KOPT-K1 (cell line): ENCODE data around the gene PGS1.

ENCODE experiments used
- H3K27ac ChIP-seq: fragments of 200-600 bp; sonication (generic); 2 replicates; pipeline ENCODE4 v1.5.1; 2016; ENCODE audit warnings: antibody characterized with exemption, mild to moderate bottlenecking, low read depth, low read length; ENCODE audit not compliant: poor library complexity, severe bottlenecking
- H3K36me3 ChIP-seq: fragments of 200-600 bp; sonication (generic); 2 replicates; pipeline ENCODE4 v1.5.1; 2017; ENCODE audit warnings: antibody characterized with exemption, mild to moderate bottlenecking, low read length, moderate library complexity; ENCODE audit not compliant: insufficient read depth
- H3K9me3 ChIP-seq: fragments of 200-600 bp; sonication (generic); 2 replicates; pipeline ENCODE4 v1.5.1; 2017; ENCODE audit warnings: antibody characterized with exemption, low read length, mild to moderate bottlenecking; ENCODE audit not compliant: insufficient read depth, poor library complexity, severe bottlenecking

The PGS1 gene

GRCh38 chr17:78417531-78417909 is 39.1 kb downstream of the PGS1 start:
- Histone ChIP-seq H3K27ac (no peak overlapping the region), H3K36me3 (peaks cover 96% of the 10 kb centered on the region), H3K9me3 (no peaks in the 10 kb centered on the region)

DNA sequence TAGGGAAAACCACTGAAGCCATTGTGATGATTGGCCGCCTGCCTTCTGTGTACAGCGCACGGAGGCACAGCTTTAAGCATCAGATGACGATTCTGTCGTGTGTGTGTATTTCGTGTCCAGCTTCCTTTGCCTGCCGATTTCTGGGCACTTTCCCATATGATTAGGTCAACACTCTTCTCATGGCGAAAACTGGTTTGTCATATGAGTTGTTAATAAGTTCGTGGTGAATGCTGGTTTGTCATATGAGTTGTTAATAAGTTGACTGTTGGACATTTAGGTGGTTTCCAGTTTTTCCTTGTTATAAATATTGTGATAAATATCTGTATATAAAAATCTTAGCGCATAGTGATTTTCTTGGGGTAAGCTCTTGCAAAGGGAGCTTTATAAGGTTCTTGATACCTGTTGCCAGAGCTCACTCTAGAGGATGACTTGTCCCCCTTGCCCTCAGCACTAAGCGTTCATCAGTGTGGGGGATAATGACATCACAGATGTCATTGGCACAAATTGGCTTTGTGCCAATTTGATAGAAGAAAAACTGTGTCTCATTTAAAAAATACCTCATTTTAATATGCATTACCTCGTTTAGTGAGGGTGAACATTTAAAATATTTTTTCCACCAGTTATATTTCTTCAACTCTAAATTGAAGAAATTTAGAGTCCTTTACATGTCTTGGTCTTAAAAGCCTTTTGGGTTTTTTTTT is 40.0 kb downstream of the PGS1 start:
- Histone ChIP-seq H3K36me3 (peaks cover 96% of the 10 kb centered on the region), H3K9me3 (no peaks in the 10 kb centered on the region), H3K27ac (no peak overlapping the region)

DNA sequence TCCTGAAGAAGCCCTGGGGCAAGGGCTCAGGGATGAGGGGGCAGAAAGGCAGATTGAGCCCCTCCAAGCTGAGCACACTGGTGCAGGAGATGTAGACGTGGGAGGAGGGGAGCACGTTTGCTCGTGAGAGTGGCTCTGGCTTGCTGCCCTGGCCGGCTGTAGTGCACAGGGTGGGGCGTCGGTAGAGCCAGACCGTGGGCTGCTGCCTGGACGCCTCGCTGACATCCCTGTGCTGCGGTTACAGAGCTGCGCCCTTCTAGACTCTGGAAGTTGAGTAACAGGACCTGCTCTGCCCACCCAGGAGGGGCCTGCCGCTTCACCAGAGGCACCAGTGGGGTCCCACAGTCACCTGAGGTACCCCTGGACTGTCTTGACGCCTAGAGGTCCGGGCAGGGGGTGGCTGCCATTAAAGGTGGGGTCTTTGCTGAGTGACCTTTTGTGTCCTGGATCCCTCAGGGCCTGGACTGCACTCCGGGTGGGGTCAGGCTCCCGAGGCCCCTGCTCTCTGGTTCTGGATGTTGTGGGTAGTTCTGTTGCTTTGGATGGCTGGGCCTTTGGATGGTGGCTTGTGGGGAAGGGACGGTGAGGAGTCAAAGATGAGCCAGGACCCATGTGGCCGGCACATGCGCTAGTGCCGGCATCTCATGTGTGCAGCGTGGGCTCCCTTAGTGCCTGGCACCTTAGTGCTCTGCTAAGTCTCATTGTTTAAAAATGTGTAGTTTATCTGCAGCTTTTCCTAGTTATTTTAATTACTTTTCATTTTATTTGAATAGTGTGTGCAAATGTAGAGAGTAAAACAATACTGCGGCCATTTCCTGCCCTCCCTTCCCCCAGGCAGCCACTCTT is 41.7 kb downstream of the PGS1 start:
- no peaks in the 10 kb centered on the region for H3K9me3 ChIP-seq
- no peak overlapping the region for H3K27ac ChIP-seq
- H3K36me3 ChIP-seq, result peaks cover 96% of the 10 kb centered on the region

GRCh38 chr17:78421084-78421533 is 42.7 kb downstream of the PGS1 start:
- peaks cover 96% of the 10 kb centered on the region for H3K36me3 ChIP-seq
- H3K27ac ChIP-seq, result no peak overlapping the region
- H3K9me3 ChIP-seq, result no peaks in the 10 kb centered on the region

DNA sequence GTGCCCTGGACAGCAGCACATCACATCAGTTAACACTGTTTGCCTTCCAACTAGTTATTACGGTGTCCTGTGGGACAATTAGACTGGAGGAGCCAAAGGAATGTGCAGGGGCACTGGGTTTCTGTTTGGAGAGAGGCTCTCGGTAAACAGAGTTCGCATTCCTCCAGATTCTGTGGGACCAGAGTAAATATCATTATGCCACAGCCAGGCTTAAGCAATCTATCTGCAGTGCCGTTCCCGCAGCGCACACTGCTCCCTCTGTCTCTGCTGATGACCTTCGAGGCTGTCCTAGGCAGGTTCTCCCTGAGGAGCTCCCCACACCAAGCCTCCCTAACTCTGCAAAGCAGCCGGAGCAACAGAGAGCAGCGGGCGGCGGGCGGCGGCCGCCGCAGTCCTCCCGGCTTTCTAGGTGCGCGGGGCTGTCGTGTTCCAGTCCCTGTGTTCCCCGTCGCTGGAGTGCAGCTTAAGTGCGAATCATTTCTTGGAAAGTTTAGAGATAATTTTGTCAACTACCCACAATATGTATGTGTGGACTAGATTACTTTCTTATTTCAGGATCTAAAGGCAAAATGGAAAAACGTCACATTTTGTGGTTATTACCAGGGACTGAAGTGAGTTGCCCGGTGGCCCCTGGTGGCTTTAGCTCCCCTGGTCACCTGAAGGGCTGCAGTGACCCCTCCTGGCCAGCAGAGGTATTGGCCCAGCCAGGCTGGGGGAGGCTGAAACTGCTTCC is 43.3 kb downstream of the PGS1 start:
- peaks cover 96% of the 10 kb centered on the region for H3K36me3 ChIP-seq

GRCh38 chr17:78422267-78422605 is 43.8 kb downstream of the PGS1 start:
- Histone ChIP-seq H3K36me3 (peaks cover 96% of the 10 kb centered on the region), H3K27ac (no peak overlapping the region), H3K9me3 (no peaks in the 10 kb centered on the region)

More for the DNA sequence above, 43.3 kb downstream of the PGS1 start:
- Histone ChIP-seq H3K9me3 (no peaks in the 10 kb centered on the region), H3K27ac (no peak overlapping the region)

- H3K9me3 ChIP-seq, result no peaks in the 10 kb centered on the region
- no peak overlapping the region for H3K27ac ChIP-seq
- peaks cover 100% of the 10 kb centered on the region for H3K36me3 ChIP-seq
These were observed 44.6 kb downstream of the PGS1 start for GRCh38 chr17:78422872-78423588.

GRCh38 chr17:78423961-78424675 is 45.7 kb downstream of the PGS1 start:
- Histone ChIP-seq H3K9me3 (no peaks in the 10 kb centered on the region), H3K36me3 (peaks cover 100% of the 10 kb centered on the region), H3K27ac (no peak overlapping the region)

DNA sequence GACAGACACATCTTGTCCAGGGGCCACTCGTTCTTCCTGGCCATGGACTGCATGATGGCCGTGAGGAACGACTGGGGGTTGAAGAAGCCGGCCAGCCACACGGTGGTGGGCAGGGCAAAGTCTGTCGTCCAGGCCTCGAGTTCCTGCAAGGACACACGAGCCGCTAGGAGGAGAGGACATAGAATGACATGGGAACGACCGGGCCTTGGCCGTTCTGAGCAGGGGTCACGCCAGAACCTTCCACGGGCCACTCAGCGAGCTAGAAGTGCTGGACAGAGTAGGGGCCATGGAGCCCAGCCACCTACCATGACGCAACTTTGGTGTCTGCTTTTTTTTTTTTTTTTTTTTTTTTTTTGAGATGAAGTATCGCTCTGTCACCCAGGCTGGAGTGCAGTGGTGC is 47.0 kb downstream of the PGS1 start:
- no peak overlapping the region for H3K27ac ChIP-seq

DNA sequence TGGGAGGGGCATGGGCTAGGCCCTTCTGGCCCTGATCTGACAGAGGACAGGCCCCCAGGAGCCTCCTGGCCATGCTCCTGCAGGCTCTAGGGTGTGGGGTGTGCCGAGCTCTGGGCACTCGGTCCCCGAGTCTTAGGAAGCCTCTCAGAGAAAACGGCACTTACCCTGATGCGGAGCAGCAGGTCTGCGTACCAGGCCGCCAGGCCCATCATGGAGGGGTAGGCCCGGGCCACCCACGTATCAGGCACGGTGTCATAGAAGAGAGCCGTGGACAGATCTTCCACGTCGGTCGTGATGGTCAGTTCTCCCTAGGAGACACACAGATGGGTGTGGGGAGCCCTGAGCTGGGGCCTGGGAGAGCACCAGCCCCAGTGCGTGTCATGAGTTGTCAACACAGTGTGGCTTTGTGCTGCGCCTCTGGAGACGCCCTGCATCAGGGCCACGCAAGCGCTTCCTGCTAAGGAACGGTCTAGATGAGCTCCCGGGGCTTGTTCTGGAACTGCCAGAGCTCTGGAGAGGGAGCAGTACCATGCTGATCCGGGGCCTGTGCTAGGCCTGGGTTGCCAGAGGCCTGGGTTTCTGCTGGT is 47.9 kb downstream of the PGS1 start:
- no peaks in the 10 kb centered on the region for H3K9me3 ChIP-seq
- peaks cover 89% of the 10 kb centered on the region for H3K36me3 ChIP-seq
- no peak overlapping the region for H3K27ac ChIP-seq

More for the DNA sequence above, 47.0 kb downstream of the PGS1 start:
- no peaks in the 10 kb centered on the region for H3K9me3 ChIP-seq
- H3K36me3 ChIP-seq, result peaks cover 99% of the 10 kb centered on the region

DNA sequence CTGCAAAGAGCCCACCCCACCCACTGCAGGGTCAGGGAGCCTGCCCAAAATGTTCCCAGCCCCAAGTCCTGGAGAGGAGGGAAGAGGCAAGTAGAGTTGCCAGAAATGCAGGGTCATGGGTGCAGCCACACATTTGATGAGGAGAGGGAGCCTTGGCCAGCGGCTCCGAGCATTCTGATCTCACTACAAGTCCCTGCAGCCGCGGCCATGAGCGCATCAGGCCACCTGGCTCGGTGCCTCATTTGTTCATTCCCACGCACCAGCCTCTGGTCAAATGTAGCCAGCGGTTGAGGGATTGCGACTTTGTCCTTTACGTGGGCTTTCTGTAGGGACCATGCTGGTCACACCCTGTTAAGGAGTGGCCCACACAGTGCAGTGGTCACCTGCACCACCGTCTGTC is 48.7 kb downstream of the PGS1 start:
- H3K36me3 ChIP-seq, result peaks cover 82% of the 10 kb centered on the region
- no peaks in the 10 kb centered on the region for H3K9me3 ChIP-seq
- no peak overlapping the region for H3K27ac ChIP-seq

GRCh38 chr17:78428025-78428575 is 49.7 kb downstream of the PGS1 start:
- Histone ChIP-seq H3K9me3 (no peaks in the 10 kb centered on the region), H3K36me3 (peaks cover 72% of the 10 kb centered on the region), H3K27ac (no peak overlapping the region)

GRCh38 chr17:78428836-78429617 is 50.6 kb downstream of the PGS1 start:
- H3K9me3 ChIP-seq, result no peaks in the 10 kb centered on the region
- peaks cover 63% of the 10 kb centered on the region for H3K36me3 ChIP-seq
- H3K27ac ChIP-seq, result no peak overlapping the region
